Right ventricle myocardium superior (tissue), 1 donor: Measurements from ENCODE around the gene GPN1. TPM values are rescaled to one million over a fixed set of nuclear protein-coding genes. Genes with fewer than 3 reads are reported as not detected.
"Not testable (repeated sequence)": the region's sequence is repeated elsewhere in the genome, so short reads cannot be mapped to it uniquely, and the experiment has no call there.

ENCODE experiments used
- ATAC-seq: fragments of 200-7000 bp; cut with Tn5 transposase; one replicate; pipeline ENCODE4 v1.9.1; 2020; ENCODE audit warnings: mild to moderate bottlenecking; ENCODE audit not compliant: poor library complexity
- DNase-seq: peaks from one replicate; pipeline ENCODE4 v3.0.0-alpha.2; 2020
- intact Hi-C: fragments of 100-400 bp; cut with DNase I; formaldehyde crosslinking; loops from one replicate; pipeline ENCODE4 v1.11.2; 2022
- total RNA-seq: library from RNA; stranded (reverse); fragmentation: NEBNext Ultra II Directional; extraction: Animal tissue kit (Norgen Biotek cat#: 25700); gene quantifications from one replicate; pipeline ENCODE4 v1.2.1, GENCODE V29; 2021
- donor health status: DM: no; HTN: yes; CAD: no; lungs with severe emphysema.

The GPN1 gene
- total RNA-seq, 1 donor from 2014 or later, result 18.0 TPM

DNA sequence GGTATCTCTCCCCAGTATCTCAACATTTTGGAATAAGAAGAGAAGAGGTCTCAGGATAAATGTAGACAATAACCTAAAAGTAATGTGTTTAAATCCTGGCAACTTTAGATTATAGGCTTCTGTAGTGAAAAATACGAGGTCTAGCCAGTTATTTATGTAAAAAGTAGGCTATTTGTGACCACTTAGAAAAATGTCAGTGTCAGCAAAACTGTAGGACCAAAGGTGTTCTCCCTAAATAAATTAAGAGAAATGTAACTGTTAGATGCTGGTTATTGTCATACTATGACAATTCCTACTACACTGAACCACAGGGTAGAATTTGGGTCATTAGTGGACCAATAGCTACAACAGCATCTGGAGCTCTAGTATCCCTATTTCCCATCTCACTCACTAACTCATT is 32.5 kb downstream of the GPN1 start:
- DNase-seq (no peak), ATAC-seq (no peak)
- intact Hi-C loops, result no loop called here

DNA sequence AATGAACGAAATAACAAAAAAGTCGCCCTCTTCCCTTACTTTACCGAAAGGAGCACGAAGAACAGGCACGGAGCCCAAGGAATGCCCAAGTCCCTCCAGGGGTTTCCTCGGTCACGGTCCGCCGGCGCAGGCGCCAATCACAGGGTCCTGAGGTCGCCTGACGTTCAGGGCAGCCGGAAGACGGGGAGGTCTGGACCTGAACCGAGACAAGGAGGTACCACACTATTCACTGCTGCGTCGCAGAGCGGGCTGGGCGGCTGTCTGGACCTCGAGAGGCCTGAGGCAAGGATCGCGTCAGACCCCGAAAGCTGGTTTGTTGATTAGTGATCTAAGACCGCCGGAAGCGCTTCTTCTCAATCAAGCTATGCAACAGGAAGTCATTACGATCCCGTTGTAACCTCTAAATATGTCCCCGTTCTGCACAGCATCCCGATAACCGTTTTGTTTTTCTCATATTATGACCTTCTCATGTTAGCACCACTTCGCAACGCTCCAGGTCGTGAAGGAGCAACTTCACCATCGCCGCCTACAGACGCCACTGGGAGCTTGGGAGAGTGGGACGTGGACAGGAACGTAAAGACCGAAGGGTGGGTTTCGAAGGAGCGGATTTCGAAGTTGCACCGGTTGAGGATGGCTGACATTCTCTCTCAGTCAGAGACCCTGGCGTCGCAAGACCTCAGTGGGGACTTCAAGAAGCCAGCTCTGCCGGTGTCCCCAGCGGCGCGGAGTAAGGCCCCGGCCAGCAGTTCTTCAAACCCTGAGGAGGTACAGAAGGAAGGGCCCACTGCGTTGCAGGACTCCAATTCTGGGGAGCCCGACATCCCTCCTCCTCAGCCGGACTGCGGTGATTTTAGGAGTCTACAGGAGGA is 34.7 kb downstream of the GPN1 start, which contains the start of the genes SLC4A1AP and SUPT7L:
TSS of gene SLC4A1AP (plus strand) at position 605 of the 869 bp plus-strand sequence. CDS start at position 631, 26 bp downstream.
TSS of gene SUPT7L (minus strand) at position 330 of the 869 bp plus-strand sequence. CDS start 1,422 bp downstream, outside the sequence.
- intact Hi-C loops, result no loop called here
- peak; percentile 83 for DNase-seq
- peak; percentile 92 for ATAC-seq

DNA sequence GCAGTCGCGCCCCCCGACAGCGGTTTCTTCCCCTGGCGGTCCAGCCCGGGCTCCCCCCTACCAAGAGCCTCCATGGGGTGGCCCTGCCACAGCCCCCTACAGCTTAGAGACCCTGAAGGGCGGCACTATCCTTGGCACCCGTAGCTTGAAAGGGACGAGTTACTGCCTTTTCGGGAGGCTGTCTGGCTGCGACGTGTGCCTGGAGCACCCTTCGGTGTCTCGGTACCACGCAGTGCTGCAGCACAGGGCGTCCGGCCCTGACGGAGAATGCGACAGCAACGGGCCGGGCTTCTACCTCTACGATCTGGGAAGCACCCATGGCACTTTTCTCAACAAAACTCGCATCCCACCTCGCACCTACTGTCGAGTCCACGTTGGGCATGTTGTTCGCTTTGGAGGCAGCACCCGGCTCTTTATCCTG is 35.3 kb downstream of the GPN1 start:
- ATAC-seq, result peak; percentile 13
- DNase-seq, result no peak
- intact Hi-C loops, result no loop called here

DNA sequence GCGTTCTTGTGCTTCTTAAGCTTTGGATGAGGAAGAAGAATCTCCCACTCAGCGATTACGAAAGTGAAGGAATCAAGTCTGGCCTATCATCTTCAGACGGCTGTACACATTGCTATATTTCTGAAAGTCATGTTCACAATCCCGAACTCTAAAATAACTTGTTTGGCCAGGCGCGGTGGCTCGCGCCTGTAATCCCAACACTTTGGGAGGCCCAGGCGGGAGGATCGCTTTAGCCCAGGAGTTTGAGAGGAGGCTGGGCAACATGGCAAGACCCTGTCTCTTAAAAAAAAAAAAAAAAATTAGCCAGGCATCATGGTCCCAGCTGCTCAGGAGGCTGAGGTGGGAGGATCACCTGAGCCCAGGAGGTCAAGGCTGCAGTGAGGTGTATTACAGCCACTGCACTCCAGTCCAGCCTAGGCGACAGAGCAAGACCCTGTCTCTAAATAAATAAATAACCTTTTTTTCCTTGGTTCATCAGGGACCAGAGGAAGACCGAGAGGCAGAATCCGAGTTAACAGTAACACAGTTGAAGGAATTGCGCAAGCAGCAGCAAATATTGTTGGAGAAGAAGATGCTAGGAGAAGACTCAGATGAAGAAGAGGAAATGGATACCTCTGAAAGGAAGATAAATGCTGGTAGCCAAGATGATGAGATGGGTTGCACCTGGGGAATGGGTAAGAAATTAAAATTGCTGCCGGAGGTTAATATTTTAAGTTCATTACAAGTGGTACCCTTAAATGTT is 35.9 kb downstream of the GPN1 start:
- intact Hi-C loops, result no loop called here
- DNase-seq, result no peak
- ATAC-seq, result no peak

DNA sequence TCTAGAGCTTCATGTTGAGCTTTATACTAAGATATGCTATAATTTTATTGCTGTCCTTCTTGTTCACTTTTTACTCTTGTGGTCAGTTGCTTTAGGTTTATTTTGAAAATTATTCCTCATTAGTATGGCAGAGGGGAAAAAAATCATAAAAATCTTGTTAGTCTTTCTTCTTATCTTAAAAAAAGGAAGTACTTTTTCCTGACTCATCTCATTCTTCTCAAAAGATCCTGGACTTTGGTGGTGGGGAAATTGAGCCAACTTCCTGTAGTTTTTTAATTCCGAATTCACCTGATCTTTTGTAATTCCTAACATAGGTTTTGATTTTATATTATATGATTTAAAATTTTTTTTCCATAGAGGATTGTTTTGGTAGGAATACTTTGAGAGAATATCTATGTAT is 38.6 kb downstream of the GPN1 start:
- intact Hi-C loops, result no loop called here
- ATAC-seq (no peak), DNase-seq (no peak)

DNA sequence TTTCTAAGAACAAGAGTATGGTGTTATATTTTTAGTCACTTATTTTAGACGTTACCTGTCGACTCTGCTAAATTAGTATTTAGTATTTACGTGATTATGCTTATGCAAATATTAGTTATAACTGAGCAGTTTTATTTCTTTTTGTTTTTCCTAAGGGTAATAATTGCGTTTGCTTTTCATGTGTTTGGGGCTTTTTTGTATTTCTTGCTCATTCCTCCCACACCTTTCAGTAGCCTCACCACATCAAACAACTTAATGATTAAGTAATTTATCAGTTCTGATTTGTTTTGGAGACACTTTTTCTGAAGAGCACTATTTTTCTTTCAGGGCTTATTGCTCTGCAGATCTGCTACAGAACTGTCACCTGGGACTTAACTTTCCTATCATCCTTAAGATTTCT is 42.4 kb downstream of the GPN1 start:
- ATAC-seq (no peak), DNase-seq (no peak)
- intact Hi-C loops, result no loop called here

DNA sequence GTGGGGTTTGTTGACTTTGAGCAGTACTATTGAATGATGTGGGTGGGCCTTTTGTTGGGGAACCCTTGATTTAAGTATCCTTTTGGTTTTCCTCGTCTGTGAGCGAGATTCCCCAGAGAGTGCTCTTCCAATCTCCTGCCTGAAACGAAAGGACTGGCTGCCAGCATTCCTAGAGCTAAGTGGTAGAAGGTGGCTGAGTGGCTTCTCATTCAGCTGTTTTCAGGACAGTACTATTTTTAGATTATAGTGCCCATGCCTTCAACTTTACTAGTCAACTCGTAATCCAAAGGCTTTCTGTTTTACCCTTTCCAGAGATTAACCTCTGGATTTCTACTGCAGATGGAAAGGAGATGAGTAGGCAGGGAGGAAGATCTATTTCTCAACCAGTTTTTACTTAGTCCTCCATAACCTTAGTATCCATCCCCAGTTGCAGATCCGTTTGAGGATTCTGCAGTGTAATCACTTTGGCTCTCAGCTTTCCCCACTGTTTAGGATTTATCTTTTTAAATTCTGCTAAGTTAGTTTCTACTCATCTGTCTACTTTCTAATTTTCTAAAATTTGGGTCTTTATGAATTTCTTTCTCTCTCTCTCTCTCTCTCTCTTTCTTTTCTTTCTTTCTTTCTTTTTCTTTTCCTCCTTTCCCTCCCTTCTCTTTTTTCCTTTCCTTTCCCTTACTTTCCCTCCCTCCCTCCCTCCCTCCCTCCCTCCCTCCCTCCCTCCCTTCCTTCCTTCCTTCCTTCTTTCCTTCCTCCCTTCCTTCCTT is 44.1 kb downstream of the GPN1 start:
- no peak for DNase-seq
- intact Hi-C loops, result no loop called here
- ATAC-seq, result peak; percentile 95

DNA sequence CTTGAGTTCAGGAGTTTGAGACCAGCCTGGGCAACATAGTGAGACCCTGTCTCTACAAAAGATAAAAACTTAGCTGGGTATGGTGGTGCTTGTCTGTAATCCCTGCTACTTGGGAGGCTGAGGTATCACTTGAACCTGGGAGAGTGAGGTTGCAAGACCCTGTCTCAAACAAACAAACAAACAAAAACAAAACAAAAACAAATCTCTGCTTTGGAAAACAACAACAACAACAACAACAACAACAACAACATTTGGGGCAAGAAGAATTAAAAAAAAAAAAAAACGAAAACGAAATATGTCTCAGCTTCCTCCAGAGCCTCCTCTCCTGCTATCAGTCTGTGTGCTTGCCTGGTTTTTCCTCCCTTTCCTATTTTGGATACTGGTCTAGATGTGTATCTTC is 51.7 kb downstream of the GPN1 start:
- DNase-seq (no peak), ATAC-seq (no peak)
- intact Hi-C loops, result no loop called here

DNA sequence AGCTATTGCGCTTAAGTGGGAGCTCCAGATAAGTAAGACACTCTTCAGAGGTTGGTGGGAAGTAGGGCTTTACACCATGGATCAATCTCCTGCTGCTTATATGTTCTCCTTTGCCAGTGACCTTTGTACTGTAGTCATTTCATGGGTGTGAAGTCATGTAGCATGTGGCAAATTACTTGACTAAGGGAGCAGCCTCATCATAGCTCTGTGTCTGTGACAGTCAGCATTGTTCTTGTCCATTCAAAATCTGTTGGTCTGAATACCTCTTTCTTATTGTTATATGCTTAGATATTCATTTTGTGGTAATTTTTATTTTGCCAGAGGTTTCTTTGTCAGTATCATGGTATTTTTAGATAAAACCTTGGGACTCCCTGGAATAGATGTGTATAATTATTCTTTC is 53.0 kb downstream of the GPN1 start:
- ATAC-seq (no peak), DNase-seq (no peak)
- intact Hi-C loops, result no loop called here

DNA sequence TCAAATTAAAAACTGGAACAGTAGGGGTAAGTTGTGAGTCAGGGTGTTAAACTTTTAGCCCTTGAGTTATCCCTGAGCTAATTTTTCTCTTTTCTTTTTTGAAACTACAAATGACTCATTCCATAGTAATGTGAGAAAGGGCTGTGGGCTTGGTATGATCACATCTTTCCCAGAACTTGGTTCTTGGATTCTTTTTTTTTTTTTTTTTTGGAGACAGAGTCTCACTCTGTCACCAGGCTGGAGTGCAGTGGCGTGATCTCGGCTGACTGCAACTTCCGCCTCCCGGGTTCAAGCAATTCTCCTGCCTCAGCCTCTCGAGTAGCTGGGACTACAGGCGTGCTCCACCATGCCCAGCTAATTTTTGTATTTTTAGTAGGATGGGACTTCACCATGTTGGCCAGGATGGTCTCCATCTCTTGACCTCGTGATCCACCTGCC is 53.5 kb downstream of the GPN1 start:
- ATAC-seq, intact Hi-C loops, DNase-seq: not testable (repeated sequence)

DNA sequence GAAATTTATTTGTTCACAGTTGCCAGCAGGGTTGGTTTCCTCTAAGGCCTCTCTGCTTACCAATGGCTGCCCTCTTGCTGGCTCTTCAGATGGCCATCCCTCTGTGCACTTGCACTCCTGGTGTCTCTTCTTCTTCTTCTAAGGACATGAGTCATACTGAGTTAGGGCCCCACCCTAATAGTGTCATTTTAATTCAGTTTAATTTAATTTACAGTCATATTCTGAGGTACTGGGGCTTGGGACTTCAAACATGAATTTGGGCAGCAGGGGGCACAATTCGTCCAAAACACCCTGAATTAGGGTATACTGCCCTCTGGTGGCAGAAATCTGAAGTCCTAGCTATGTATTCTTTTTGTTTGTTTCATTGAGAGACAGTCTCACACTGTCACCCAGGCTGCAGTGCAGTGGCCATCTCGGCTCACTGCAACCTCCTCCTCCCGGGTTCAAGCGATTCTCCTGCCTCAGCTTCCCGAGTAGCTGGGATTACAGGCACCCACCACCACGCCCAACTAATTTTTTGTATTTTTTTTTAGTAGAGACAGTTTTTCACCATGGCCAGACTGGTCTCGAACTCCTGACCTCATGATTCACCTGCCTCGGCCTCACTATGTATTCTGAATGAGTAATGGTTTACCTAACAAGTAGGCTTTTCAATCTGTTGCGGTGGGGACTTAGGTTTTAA is 54.7 kb downstream of the GPN1 start:
- DNase-seq (peak; percentile 57), ATAC-seq (peak; percentile 85)
- intact Hi-C loops, result no loop called here

DNA sequence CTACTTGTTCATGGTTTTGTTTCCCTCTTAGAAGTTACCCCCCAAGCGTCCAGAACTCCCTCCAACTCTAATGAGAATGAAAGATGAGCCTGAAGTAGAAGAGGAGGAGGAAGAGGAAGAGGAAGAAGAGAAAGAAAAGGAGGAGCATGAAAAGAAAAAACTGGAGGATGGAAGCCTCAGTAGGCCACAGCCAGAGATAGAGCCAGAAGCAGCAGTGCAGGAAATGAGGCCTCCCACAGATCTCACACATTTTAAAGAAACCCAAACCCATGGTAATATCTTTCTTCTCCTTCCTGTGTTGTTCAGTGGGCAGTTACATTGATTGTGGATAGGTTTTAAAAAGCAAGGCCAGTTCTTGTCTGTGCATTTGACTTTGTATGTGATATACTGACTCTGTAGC is 56.2 kb downstream of the GPN1 start:
- ATAC-seq, intact Hi-C loops, DNase-seq: not testable (repeated sequence)

DNA sequence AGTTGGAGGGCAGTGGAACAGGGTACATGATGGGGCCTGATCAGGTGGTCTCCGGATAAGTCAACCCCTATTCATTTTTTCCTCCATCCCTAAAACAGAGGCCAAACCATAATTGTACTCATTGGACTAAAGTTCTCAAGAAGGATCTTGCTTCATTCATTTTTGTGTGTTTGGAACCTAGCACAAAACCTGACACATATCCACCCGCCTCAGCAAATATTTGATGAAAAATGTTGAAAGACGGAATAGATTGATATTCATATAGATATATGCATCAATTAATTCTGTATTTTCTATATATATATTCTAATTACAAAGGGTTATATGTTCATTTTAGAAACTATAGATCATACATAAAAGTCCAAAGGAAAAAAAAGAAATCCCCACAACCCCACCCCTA is 56.7 kb downstream of the GPN1 start:
- no peak for ATAC-seq
- intact Hi-C loops, result no loop called here
- DNase-seq, result no peak

DNA sequence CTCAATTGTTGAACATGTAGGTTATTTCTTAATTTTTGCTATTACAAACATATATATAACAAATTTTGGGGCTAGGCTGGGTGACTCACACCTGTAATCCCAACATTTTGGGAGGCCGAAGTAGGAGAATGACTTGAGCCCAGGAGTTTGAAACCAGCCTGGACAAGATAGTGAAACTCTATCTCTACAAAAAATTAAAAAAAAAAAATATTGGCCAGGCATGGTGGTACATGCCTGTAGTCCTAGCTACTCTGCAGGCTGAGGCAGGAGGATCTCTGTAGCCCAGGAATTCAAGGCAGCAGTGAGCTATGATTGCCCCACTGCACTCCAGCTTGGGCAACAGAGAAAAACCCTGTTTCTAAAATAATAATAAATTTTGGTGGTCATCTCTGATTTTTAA is 58.4 kb downstream of the GPN1 start:
- DNase-seq (no peak), ATAC-seq (no peak)
- intact Hi-C loops, result no loop called here

DNA sequence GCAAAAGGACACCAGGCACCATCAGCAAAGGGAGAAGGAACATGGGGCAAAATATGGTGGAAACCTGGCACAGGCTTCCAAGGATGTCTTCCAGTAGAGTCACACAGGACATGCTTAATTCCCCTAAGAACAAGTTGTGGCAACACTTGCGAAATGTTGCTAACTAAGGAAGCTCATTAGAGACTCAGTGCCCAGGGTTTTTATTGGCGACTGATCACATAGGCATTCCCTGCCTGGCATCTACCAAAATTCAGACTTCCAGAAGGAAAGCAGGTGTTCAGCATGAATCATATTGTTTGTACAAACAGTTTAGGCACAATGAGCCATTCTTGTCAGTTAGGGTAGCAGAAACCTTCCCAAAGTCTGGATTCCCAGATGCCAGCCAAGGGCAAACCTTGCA is 60.6 kb downstream of the GPN1 start:
- DNase-seq (no peak), ATAC-seq (no peak)
- intact Hi-C loops, result no loop called here

DNA sequence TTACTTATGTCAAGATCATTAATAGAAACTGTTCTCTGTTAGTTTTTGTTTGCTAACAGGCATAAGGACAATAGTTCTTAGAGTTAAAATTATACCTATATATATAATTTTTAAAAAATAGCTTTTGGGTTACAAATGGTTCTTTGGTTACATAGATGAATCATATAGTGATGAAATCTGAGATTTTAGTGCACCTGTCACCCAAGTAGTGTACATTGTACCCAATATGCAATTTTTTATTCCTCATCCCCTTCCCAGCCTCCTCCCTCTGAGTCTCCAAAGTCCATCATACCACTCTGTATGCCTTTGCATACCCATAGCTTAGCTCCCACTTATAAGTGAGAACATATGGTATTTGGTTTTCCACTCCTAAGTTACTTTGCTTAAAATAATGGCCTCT is 61.2 kb downstream of the GPN1 start:
- ATAC-seq, result no peak
- intact Hi-C loops, result no loop called here
- DNase-seq, result no peak

DNA sequence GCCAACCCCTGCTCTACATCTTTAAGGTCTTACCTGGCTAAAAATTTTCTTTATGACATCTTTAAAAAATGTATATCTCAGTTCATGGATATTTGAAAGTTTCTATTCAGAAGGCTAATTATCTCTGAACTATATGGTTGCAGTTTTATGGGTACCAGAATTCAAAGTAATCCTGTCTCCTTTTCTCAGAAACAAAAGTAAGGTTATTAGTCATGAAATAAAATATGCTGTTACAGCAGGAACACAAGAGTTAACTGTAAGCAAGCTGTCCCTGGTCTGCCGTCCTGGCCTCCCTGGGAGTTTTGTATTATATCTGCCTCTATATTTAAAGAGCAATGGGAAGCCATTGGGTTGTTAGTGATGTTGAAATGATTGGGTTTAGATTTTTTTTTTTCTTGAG is 68.8 kb downstream of the GPN1 start:
- no peak for ATAC-seq
- no peak for DNase-seq
- intact Hi-C loops, result no loop called here
